A673 (cell line): ENCODE data around the gene SIRPG. TPM values are rescaled to one million over a fixed set of nuclear protein-coding genes. Genes with fewer than 3 reads are reported as not detected.

ENCODE experiments used
- BruUV-seq: library from RNA; stranded (reverse); fragments of 400-500 nt; replicated peaks from 2 replicates; lab custom pipeline; 2021; lab: Mats Ljungman, UMichigan
- CTCF ChIA-PET: fragments of 300-600 bp; sonication (Branson Sonifier 250); formaldehyde crosslinking; loops from one replicate; lab custom pipeline; 2022; ENCODE audit warnings: antibody characterized with exemption; lab: Charles Lee
- POLR2A ChIA-PET: fragments of 300-600 bp; sonication (Branson Sonifier 250); formaldehyde crosslinking; loops from one replicate; lab custom pipeline; 2022; ENCODE audit warnings: antibody characterized with exemption; ENCODE audit not compliant: low non-redundant PET; lab: Charles Lee
- DNase-seq: peaks from one replicate; pipeline ENCODE4 v3.0.0-alpha.2; 2015; ENCODE audit warnings: low spot score
- H3K27ac ChIP-seq: fragments of 200-600 bp; sonication (generic); 2 replicates; pipeline ENCODE4 v1.5.1; 2016; ENCODE audit warnings: mixed run types, low read depth, mild to moderate bottlenecking, mixed read lengths, antibody characterized with exemption, low read length; ENCODE audit not compliant: poor library complexity, severe bottlenecking
- H3K27me3 ChIP-seq: fragments of 200-600 bp; sonication (generic); replicated peaks from 2 replicates; pipeline ENCODE4 v1.6.1; 2017; ENCODE audit warnings: mixed run types, low read depth, mild to moderate bottlenecking, mixed read lengths, antibody characterized with exemption, low read length; ENCODE audit not compliant: insufficient read depth, poor library complexity
- H3K36me3 ChIP-seq: fragments of 200-600 bp; sonication (generic); 2 replicates; pipeline ENCODE4 v1.6.1; 2016; ENCODE audit warnings: mixed run types, mild to moderate bottlenecking, mixed read lengths, antibody characterized with exemption, low read length; ENCODE audit not compliant: insufficient read depth, poor library complexity, severe bottlenecking
- H3K4me1 ChIP-seq: fragments of 200-600 bp; sonication (generic); 2 replicates; pipeline ENCODE4 v1.6.1; 2017; ENCODE audit warnings: mixed run types, mild to moderate bottlenecking, mixed read lengths, antibody characterized with exemption, low read length; ENCODE audit not compliant: insufficient read depth, poor library complexity, severe bottlenecking
- H3K4me3 ChIP-seq: fragments of 200-600 bp; sonication (generic); 2 replicates; pipeline ENCODE4 v1.5.1; 2016; ENCODE audit warnings: low read depth, mixed run types, mild to moderate bottlenecking, mixed read lengths, low read length; ENCODE audit not compliant: poor library complexity, severe bottlenecking
- H3K9me3 ChIP-seq: fragments of 200-600 bp; sonication (generic); 2 replicates; pipeline ENCODE4 v1.6.1; 2016; ENCODE audit warnings: mixed run types, low read depth, mild to moderate bottlenecking, mixed read lengths, antibody characterized with exemption, low read length; ENCODE audit not compliant: poor library complexity, severe bottlenecking
- CTCF ChIP-seq: fragments of 300-800, 200-600 bp; sonication (generic); conservative IDR thresholded peaks from 2 replicates; pipeline ENCODE4 v1.5.1; 2017; ENCODE audit warnings: low read depth, mild to moderate bottlenecking, antibody characterized with exemption, low read length, moderate library complexity, mixed read lengths
- EZH2 ChIP-seq: fragments of 200-600 bp; sonication (generic); IDR thresholded peaks from 2 replicates; pipeline ENCODE4 v1.6.1; 2017; ENCODE audit warnings: borderline replicate concordance, low read depth, mild to moderate bottlenecking, mixed read lengths, antibody characterized with exemption, low read length; ENCODE audit not compliant: poor library complexity, severe bottlenecking
- intact Hi-C: fragments of 100-400 bp; cut with micrococcal nuclease; formaldehyde crosslinking; loops from one replicate; pipeline ENCODE4 v1.10.0; 2022; ENCODE audit not compliant: unreplicated experiment
- total RNA-seq: library from RNA; stranded (reverse); gene quantifications from 2 replicates; pipeline ENCODE4 v1.2.3, GENCODE V29; 2021

SIRPG gene
- total RNA-seq, 1 experiment from 2014 or later, result not detected

- ChIA-PET POLR2A (no interaction called here), CTCF (no interaction called here)
- Histone ChIP-seq H3K4me1 (no peaks in the 10 kb centered on the region), H3K27me3 (no peaks in the 10 kb centered on the region), H3K36me3 (no peaks in the 10 kb centered on the region), H3K27ac (no peak overlapping the region), H3K4me3 (no peak overlapping the region), H3K9me3 (no peaks in the 10 kb centered on the region)
- DNase-seq, result no peak
- intact Hi-C loops, result no loop called here
- no peak for TF ChIP-seq CTCF
- TF ChIP-seq EZH2, result no peak
- BruUV-seq, result no TSS peak
Observed at GRCh38 chr20:1579488-1579887, 78.1 kb downstream of the SIRPG start.

Other genes starting within 250 kb of the SIRPG start
- 148 and 158 TPM in 2 replicates for gene NSFL1C, start 190.9 kb downstream of the SIRPG start, total RNA-seq
- 3.1 and 4.0 TPM in 2 replicates for gene SIRPB2, start 166.4 kb downstream of the SIRPG start, total RNA-seq
- gene SIRPD, start 100.1 kb downstream of the SIRPG start, total RNA-seq, result not detected in 2 replicates
- not detected in 2 replicates for gene SIRPB1, start 37.8 kb downstream of the SIRPG start, total RNA-seq
- 81.0 and 81.2 TPM in 2 replicates for gene SIRPA, start 237.6 kb upstream of the SIRPG start, total RNA-seq